ENCODE measurements around the gene TOMM20L.

DNA sequence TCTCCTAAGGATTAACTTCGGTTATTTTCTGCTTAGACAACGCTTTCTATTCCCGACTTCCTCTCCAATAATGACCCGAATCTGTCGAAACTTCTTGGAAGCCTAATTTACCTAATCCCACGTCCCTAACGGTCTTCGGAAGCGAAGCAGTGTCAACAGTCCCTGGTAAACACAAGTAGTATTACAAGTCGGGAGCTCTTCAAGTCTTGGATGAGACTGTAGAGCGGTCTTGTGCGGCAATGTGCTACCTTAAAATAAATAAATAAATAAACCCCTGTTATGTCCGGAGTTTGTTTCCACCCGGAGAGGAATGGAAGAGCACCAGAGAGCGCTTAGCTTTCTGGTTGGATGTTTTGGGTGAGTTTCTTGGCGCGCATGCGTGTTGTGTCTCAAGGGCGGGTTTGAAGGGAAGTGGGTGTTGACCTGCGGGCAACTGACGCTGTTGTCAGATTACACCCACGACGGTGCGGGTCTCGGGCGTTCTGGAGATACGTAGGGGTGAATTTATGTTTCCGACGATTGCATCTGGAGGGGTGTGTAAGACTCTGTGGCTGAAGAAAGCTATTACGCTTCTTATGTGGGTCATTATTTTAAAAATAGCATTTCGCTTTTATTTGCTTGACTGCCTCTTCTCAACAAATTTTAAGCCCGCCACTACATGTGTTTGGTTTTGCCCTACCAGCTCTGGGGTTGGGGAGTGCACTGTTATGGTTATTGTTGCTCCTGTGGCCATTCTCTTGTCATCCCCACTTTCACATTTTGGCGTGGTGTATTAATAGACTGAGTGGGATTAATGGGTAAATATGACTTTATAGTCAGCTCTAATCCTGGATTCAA, 31.8 kb downstream of the TOMM20L start, which contains the start of the genes KIAA0586 and TIMM9:
- TF ChIP-seq, protein P1, sequence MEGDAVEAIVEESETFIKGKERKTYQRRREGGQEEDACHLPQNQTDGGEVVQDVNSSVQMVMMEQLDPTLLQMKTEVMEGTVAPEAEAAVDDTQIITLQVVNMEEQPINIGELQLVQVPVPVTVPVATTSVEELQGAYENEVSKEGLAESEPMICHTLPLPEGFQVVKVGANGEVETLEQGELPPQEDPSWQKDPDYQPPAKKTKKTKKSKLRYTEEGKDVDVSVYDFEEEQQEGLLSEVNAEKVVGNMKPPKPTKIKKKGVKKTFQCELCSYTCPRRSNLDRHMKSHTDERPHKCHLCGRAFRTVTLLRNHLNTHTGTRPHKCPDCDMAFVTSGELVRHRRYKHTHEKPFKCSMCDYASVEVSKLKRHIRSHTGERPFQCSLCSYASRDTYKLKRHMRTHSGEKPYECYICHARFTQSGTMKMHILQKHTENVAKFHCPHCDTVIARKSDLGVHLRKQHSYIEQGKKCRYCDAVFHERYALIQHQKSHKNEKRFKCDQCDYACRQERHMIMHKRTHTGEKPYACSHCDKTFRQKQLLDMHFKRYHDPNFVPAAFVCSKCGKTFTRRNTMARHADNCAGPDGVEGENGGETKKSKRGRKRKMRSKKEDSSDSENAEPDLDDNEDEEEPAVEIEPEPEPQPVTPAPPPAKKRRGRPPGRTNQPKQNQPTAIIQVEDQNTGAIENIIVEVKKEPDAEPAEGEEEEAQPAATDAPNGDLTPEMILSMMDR (IDR thresholded peaks at IDR 0.05), result peak in 1 of 3 donors; percentile 31
- TF ChIP-seq EP300 (IDR thresholded peaks at IDR 0.05), result peak; percentile 10
